HK-2 (cell line): ENCODE measurements around the gene FABP1.

Experiments used
- DNase-seq: peaks from one replicate; pipeline ENCODE4 v3.0.0-alpha.2; 2018; ENCODE audit not compliant: unreplicated experiment

Gene FABP1

DNA sequence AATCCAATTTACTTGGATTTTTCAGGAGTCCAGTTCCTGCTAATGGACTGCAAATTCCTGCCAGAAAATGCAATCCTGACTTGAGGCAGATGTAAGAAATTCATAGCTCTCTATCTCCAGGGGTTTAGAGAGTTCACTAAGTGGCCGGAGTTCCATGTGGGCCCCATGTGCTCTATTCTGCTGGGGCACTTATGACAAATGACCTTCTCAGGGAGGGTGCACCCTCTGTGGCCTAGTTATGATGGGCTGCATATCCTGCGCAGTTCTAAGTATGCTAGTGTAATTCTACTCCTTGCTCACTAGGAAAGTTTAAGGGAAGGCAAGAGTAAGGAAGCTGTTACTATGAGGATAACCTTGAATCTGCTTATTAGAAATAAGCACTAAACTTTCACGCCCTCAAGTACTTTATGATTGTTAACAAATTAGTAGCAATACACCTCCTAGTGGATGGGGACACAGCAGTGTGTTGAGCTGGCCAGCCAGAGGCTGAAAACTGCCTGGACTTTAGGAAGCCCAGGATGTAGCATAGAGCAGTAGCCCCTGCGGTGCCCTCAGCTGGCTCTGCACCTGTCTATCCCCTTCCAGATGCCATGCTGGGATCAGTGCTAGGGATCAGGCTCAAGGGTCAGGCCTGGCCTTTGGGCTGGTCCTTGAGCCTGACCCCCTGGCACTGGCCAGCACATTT, 45.8 kb downstream of the FABP1 start:
- no peak for DNase-seq

DNA sequence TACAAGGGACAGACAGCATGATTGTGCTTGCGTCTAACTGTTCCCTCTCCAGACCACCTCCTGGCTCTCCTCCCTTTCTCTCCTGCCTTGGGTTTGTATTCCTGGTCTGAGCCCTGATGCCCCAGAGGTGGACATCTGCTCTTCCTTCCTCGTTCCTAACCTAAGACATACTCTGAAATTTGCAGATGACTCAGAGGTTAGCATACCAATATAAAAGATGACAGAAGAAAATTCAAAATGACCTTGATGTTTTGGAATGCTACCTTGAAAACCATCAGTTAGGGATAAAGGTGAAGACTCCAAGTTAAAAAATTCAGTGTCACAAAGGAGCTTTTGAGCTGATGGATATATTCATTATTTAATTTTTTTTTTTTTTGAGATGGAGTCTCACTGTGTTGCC, 47.3 kb downstream of the FABP1 start:
- DNase-seq = no peak

DNA sequence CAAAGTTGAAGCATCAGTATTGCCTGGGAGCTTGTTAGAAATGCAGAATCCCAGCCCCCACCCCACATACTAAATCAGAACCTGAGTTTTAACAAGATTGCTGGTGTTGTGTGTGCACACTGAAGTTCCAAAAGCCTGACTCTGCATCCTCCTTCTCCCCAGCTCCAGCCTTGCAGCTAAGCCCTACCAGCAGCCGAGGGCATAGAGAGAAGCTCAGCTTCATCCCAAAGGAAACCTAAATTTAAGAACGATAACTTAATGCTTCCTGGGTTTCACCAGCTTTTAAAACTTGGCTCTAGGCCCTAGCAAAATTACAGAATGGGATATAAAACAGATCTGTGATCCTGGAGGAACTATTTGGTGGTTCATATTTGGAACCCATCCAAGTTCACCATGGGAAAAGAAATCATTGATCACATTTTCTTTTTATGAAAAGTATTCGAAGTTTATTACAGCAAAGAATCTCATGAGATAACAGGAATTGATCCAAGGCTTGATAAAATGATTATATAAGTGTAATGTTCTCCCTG, 49.2 kb downstream of the FABP1 start:
- DNase-seq = no peak

DNA sequence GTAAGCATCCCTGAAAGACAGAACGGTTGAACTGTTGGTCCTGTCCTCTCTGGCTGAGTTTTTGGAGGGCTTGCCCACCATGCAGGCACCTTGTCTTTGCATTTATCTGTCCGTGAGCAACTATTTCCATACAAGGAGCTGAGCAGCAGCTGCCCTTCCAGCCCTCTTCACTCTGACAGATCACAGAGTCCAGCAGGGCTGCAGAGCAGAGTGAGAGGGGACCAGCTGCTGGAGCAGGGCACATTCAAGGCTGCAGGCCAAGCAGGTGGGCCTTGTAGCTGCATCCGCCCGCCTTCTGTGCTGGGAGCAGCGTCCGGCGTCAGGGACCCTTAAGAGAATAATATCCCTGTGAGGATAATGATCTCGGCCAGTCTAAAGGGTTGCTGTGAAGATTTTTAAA, 50.8 kb downstream of the FABP1 start:
- no peak for DNase-seq

DNA sequence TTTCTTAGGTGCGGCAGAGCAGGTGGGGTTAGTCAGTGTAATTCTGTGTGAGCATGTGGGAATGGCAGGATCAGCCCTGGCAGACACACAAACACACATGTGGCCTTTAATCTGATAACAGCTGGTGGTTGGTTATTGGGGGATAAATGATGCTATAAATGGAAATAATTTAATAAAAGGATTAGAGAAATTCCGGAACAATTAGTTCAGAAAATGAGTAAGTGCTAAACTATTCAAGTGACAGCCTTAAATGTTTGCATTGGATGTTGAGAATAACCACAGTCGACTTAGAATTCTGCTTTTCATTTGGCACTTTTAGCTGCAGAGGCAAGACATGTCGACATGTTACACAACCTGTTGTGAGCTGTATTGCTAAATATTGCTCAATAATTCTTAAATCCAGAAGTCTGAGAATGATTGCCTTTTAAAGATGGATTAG, 53.0 kb downstream of the FABP1 start:
- DNase-seq = no peak

GRCh38 chr2:88074150-88074549, 53.7 kb downstream of the FABP1 start:
- no peak for DNase-seq
